Endothelial cell of umbilical vein (primary cell): ENCODE results near the gene GLYATL3.

ENCODE experiments used
- EZH2 ChIP-seq: IDR thresholded peaks from 2 replicates; pipeline ENCODE4 v1.6.1; 2012; ENCODE audit warnings: borderline replicate concordance, low read depth, mild to moderate bottlenecking, moderate library complexity, low read length, inconsistent platforms; ENCODE audit not compliant: severe bottlenecking
- GATA2 ChIP-seq: IDR thresholded peaks from 2 replicates; pipeline ENCODE4 v1.7.0; 2011; ENCODE audit warnings: low read depth, mild to moderate bottlenecking, moderate library complexity, mixed read lengths, low read length; ENCODE audit not compliant: insufficient read length, insufficient read depth
- JUN ChIP-seq: IDR thresholded peaks from 2 replicates; pipeline ENCODE4 v1.6.1; 2011; ENCODE audit warnings: borderline replicate concordance, low read depth; ENCODE audit not compliant: insufficient read length, insufficient read depth
- MYC ChIP-seq: IDR thresholded peaks from one replicate; pipeline ENCODE4 v1.6.1; 2011; ENCODE audit warnings: mild to moderate bottlenecking, low read depth, low read length
- TF ChIP-seq, protein P1 (sequence below), 2 donors: IDR thresholded peaks; 1 replicate in 1 of 2; 2 replicates in 1 of 2; pipeline ENCODE4 v1.5.1; 2011; ENCODE audit warnings: low read length in 2 of 2, mild to moderate bottlenecking in 2 of 2, moderate library complexity in 2 of 2, control low read depth in 1 of 2, inconsistent platforms in 1 of 2, low read depth in 1 of 2; ENCODE audit not compliant: insufficient read depth in 1 of 2; ENCODE audit errors: extremely low read depth in 1 of 2

GRCh38 chr6:49548613-49549304 lies 49.0 kb downstream of the GLYATL3 start:
- TF ChIP-seq, protein P1, sequence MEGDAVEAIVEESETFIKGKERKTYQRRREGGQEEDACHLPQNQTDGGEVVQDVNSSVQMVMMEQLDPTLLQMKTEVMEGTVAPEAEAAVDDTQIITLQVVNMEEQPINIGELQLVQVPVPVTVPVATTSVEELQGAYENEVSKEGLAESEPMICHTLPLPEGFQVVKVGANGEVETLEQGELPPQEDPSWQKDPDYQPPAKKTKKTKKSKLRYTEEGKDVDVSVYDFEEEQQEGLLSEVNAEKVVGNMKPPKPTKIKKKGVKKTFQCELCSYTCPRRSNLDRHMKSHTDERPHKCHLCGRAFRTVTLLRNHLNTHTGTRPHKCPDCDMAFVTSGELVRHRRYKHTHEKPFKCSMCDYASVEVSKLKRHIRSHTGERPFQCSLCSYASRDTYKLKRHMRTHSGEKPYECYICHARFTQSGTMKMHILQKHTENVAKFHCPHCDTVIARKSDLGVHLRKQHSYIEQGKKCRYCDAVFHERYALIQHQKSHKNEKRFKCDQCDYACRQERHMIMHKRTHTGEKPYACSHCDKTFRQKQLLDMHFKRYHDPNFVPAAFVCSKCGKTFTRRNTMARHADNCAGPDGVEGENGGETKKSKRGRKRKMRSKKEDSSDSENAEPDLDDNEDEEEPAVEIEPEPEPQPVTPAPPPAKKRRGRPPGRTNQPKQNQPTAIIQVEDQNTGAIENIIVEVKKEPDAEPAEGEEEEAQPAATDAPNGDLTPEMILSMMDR (IDR thresholded peaks at IDR 0.05; ENCODE audit: extremely low read depth in 1 of 2, insufficient read depth in 1 of 2, low read depth in 1 of 2, low read length in 2 of 2): no peak
- no peak for TF ChIP-seq EZH2
- no peak for TF ChIP-seq GATA2
- TF ChIP-seq MYC: no peak
- TF ChIP-seq JUN: no peak
